Measurements from ENCODE around the gene RTBDN. TPM values are rescaled to one million over a fixed set of nuclear protein-coding genes. Genes with fewer than 3 reads are reported as not detected.
A peak's percentile ranks its signal among the peaks of the same experiment; 100 is the strongest.

Gene RTBDN
- total RNA-seq, 4 donors from 2014 or later = not detected

DNA sequence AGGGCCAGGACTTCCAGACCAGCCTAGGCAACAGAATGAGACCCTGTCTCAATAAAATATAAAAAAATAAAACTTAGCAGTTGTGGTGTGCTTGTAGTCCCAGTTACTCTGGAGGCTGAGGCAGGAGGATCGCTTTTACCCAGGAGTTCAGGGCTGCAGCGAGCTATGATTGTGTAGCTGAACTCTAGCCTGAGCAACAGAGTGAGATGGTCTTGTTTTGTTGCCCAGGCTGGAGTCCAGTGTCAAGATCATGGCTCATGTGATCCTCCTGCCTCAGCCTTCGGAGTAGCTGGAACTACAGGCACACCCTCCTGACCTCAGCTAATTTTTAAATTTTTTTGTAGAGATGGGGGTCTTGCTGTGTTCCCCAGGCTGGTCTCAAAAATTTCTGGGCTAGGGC, 47.4 kb downstream of the RTBDN start:
- intact Hi-C loops (cut with DNase I; ENCODE audit: low total_unique reads) = no loop called here
- DNase-seq = no peak
- Histone ChIP-seq H3K27ac (peak overlapping the region; percentile 98 to 100), H3K27me3 (no peaks in the 10 kb centered on the region), H3K9me3 (no peaks in the 10 kb centered on the region), H3K4me3 (no peak overlapping the region), H3K4me1 (peaks cover 0 to 18% of the 10 kb centered on the region in 2 donors), H3K36me3 (no peaks in the 10 kb centered on the region)
- TF ChIP-seq, protein P1, sequence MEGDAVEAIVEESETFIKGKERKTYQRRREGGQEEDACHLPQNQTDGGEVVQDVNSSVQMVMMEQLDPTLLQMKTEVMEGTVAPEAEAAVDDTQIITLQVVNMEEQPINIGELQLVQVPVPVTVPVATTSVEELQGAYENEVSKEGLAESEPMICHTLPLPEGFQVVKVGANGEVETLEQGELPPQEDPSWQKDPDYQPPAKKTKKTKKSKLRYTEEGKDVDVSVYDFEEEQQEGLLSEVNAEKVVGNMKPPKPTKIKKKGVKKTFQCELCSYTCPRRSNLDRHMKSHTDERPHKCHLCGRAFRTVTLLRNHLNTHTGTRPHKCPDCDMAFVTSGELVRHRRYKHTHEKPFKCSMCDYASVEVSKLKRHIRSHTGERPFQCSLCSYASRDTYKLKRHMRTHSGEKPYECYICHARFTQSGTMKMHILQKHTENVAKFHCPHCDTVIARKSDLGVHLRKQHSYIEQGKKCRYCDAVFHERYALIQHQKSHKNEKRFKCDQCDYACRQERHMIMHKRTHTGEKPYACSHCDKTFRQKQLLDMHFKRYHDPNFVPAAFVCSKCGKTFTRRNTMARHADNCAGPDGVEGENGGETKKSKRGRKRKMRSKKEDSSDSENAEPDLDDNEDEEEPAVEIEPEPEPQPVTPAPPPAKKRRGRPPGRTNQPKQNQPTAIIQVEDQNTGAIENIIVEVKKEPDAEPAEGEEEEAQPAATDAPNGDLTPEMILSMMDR (IDR thresholded peaks at IDR 0.05) = no peak
- no peak for TF ChIP-seq POLR2A (IDR thresholded peaks at IDR 0.05)

DNA sequence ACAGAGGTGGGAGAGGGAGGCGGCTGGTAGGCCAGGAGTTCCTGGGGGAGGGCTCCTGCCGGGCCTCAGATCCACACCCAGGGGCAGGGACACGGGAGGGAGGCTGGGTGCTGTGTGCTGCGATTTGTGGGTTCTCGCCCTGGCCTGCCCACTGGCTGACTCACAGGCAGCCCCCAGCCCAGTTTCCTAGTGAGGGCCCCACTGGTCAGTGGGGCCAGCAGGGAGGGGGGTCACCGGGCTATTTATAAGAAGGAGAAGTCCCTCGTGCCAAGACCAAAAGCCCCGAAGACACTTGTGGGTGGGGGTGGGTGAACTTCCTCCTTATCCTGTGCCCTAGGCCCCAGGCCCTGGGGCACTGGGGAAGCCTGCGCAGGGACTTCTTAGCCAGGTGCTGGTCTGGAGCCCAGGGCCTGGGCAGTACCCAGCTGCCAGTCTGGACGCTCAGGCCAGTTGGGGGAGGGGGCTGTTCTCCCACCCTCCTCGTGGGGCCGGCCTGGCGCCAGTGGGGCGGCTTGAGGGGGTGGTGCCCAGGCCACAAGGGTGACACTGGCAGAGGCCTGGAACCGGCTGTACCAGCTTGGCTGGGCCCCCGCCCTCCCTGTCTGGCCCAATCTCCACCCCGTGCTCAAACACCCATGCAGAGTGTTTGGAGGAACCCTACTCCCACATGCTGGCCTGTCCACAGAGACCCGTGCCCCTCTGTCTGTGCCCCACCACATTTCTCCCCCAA, 48.1 kb downstream of the RTBDN start:
- intact Hi-C loops (cut with DNase I; ENCODE audit: low total_unique reads) = no loop called here
- Histone ChIP-seq H3K27ac (peak overlapping the region; percentile 98 to 100), H3K36me3 (no peaks in the 10 kb centered on the region), H3K27me3 (no peaks in the 10 kb centered on the region), H3K9me3 (no peaks in the 10 kb centered on the region), H3K4me3 (no peak overlapping the region), H3K4me1 (peaks cover 0 to 18% of the 10 kb centered on the region in 2 donors)
- TF ChIP-seq, protein P1 (IDR thresholded peaks at IDR 0.05) = no peak
- peak in 1 of 2 donors; percentile 40 for TF ChIP-seq POLR2A (IDR thresholded peaks at IDR 0.05)
- no peak for DNase-seq

DNA sequence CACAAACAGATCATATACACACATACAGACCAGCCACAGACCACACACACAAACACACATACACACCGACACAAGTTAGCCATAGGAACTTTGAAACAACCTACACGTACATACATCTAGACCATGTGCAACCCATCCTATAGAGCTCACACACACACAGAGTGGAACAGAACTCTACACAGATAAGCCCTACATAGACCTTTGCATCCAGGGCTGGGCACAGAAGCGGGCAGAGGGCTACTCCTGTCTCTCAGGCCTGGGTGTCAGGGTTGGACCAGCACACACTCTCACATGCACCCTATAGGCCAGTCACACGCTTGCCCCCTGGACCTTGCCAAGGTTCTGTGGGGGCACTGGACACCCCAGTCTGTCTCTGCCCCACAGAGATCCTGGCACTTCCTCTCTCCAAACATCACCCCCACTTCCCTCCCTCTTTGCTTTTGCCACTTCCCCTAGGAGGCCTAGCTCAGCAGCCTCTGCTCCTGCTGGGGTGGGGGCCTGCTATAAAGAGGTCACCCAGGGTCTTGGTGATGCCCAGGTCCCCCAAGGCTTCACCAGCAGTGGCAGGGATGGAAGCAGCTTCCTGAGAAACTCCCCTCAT, 48.8 kb downstream of the RTBDN start:
- Histone ChIP-seq H3K4me3 (no peak overlapping the region), H3K4me1 (peaks cover 0 to 18% of the 10 kb centered on the region in 2 donors)
- intact Hi-C loops (cut with DNase I; ENCODE audit: low total_unique reads) = no loop called here

DNA sequence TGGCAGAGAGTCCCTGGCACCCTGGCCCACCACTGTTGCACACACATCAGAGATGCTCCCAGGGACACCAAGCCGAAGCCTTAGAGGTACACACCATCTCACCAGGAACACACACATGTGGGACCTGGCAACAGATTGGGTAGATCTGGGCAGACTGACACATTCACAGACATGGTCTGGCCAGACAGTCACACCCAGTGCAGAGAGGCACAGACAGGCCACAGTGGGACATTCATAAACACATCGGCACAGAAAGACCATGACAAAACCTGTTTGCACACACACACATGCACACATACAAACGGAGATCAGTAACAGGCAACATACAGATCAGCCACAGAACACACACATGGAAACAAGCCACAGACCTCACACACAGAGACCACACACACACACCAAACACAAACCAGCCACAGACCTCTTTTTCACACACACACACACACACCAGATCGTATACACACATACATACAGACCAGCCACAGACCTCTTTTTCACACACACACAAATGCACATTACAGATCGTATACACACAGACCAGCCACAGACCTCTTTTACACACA, 49.4 kb downstream of the RTBDN start:
- H3K4me1 ChIP-seq = peaks cover 0 to 18% of the 10 kb centered on the region in 2 donors
- peak overlapping the region; percentile 98 to 100 for H3K27ac ChIP-seq
- intact Hi-C loops (cut with DNase I; ENCODE audit: low total_unique reads) = no loop called here
- DNase-seq = no peak
- no peaks in the 10 kb centered on the region for H3K9me3 ChIP-seq
- H3K36me3 ChIP-seq = no peaks in the 10 kb centered on the region
- H3K4me3 ChIP-seq = no peak overlapping the region
- no peaks in the 10 kb centered on the region for H3K27me3 ChIP-seq
- TF ChIP-seq, protein P1 (IDR thresholded peaks at IDR 0.05) = no peak

More for the DNA sequence above, 48.8 kb downstream of the RTBDN start:
- no peak for DNase-seq
- H3K9me3 ChIP-seq = no peaks in the 10 kb centered on the region
- H3K27ac ChIP-seq = peak overlapping the region; percentile 98 to 100
- no peaks in the 10 kb centered on the region for H3K36me3 ChIP-seq
- TF ChIP-seq, protein P1 (IDR thresholded peaks at IDR 0.05) = no peak
- TF ChIP-seq POLR2A (IDR thresholded peaks at IDR 0.05) = no peak
- no peaks in the 10 kb centered on the region for H3K27me3 ChIP-seq

DNA sequence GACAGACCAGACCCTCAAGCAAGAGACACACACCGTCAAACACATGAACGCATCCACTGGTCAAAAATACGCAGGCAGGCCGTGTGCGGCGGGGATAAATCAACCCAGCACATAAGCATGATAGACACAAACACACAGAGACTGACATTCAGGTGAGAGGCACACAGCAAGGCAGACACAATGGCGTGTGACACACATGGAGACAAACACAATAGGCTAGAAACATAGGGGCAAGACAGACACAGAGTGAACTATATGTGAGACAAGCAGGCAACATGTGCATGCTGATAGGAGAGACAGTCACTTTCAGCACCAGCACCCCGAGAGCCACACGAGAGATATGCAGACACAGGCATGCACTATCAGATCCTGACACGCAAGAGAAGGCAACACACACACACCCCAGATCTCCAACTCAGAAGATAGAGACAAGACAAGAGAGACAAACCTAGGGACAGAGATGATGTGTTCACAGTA, 49.9 kb downstream of the RTBDN start:
- Histone ChIP-seq H3K9me3 (no peaks in the 10 kb centered on the region), H3K27me3 (no peaks in the 10 kb centered on the region), H3K36me3 (no peaks in the 10 kb centered on the region), H3K27ac (peak overlapping the region; percentile 98 to 100), H3K4me3 (no peak overlapping the region), H3K4me1 (peaks cover 0 to 18% of the 10 kb centered on the region in 2 donors)
- DNase-seq = no peak
- intact Hi-C loops (cut with DNase I; ENCODE audit: low total_unique reads) = no loop called here
- TF ChIP-seq, protein P1 (IDR thresholded peaks at IDR 0.05) = no peak
- TF ChIP-seq POLR2A (IDR thresholded peaks at IDR 0.05) = no peak
